ENCODE measurements around the gene NDUFB8.

The NDUFB8 gene

DNA sequence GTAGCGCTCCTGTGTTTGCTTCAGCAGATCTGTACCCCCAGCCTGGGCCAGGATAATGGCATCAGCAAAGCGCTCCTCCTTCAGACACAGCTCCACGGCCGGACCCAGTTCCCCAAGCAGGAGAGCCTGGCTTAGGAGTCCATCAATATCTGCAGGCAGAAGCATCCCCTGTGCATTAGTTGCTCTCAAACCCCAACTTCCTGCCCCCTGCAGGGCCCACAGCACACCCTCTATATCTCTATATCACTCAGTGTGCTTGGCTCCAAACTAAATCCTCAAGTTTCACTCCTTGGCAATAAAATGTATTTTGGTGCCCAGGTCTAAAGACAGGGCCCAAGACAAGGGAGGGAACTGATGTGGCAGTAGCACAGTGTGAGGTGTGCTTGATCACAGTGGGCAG lies 31.6 kb downstream of the NDUFB8 start:
- DNase-seq (ENCODE audit: low read depth), result no peak
- TF ChIP-seq CTCF (conservative IDR thresholded peaks at IDR 0.05; ENCODE audit: low read depth, low read length), result no peak

DNA sequence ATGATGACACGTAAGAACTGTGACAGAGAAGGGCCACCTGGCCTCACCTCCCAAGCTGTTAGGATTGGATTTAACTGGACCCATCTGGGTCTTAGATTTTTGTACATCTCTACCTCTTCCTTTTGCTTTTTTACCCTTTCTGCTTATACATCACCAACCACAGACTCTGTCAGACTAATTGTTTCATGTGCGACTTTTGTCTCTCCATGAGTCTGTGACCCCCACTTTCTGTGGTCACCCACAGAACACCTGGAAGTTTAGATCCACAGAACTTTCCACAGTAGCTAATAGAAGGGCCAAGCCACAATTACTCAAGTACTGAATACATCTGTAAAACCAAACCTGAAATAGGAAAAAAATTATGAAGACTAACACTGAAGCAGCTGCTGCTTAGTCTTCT lies 33.1 kb downstream of the NDUFB8 start:
- DNase-seq (ENCODE audit: low read depth), result no peak
- TF ChIP-seq CTCF (conservative IDR thresholded peaks at IDR 0.05; ENCODE audit: low read depth, low read length), result no peak
- H3K4me3 ChIP-seq (ENCODE audit: low read length), result no peak overlapping the region

More for the DNA sequence above, 31.6 kb downstream of the NDUFB8 start:
- H3K4me3 ChIP-seq (ENCODE audit: low read length), result no peak overlapping the region

DNA sequence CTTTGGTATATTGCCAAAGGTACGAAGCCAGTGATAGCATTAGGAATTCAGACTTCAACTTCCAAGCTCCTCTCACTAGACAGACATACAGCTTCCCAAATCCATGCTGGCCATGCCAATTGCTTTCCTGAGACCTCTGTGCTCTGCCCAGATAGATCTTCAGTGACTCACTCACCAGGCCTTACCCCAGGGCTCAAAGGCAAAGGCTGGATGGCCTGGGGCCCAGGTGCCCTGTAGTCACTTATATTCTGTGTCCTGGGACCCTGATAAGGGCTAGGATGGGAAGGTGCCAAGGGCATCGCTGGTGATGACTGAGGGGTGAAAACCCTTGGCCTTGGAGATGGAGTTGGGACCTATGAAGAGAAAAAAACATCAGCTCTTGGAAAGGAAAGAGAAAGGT lies 39.1 kb downstream of the NDUFB8 start:
- no peak overlapping the region for H3K4me3 ChIP-seq (ENCODE audit: low read length)
- no peak for TF ChIP-seq CTCF (conservative IDR thresholded peaks at IDR 0.05; ENCODE audit: low read depth, low read length)
- no peak for DNase-seq (ENCODE audit: low read depth)

DNA sequence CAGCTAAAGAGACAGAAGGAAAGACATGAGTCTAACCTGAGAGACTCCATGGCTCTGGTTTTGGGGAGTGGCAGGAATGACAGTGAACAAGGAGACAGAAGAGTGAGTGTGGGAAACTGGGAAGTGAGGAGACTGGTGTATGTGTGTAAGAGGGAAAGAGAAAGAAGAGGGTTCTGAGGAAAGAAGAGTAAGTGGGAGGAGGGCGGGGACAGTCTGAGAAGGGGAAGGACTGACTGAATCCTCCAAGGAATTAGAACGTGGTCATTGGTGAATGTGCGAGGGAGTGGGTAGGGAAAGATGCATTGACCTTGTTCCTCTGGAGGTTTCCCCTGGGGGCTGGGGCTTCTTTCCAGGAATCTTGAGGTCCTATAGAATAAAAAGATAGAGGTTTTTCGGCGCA lies 40.3 kb downstream of the NDUFB8 start:
- TF ChIP-seq CTCF (conservative IDR thresholded peaks at IDR 0.05; ENCODE audit: low read depth, low read length), result no peak
- H3K4me3 ChIP-seq (ENCODE audit: low read length), result no peak overlapping the region
- DNase-seq (ENCODE audit: low read depth), result no peak

GRCh38 chr10:100487529-100487928 lies 42.1 kb downstream of the NDUFB8 start:
- no peak overlapping the region for H3K4me3 ChIP-seq (ENCODE audit: low read length)
- no peak for DNase-seq (ENCODE audit: low read depth)
- no peak for TF ChIP-seq CTCF (conservative IDR thresholded peaks at IDR 0.05; ENCODE audit: low read depth, low read length)

GRCh38 chr10:100485801-100486495 lies 43.7 kb downstream of the NDUFB8 start:
- TF ChIP-seq CTCF (conservative IDR thresholded peaks at IDR 0.05; ENCODE audit: low read depth, low read length), result no peak
- no peak for DNase-seq (ENCODE audit: low read depth)
- no peak overlapping the region for H3K4me3 ChIP-seq (ENCODE audit: low read length)

DNA sequence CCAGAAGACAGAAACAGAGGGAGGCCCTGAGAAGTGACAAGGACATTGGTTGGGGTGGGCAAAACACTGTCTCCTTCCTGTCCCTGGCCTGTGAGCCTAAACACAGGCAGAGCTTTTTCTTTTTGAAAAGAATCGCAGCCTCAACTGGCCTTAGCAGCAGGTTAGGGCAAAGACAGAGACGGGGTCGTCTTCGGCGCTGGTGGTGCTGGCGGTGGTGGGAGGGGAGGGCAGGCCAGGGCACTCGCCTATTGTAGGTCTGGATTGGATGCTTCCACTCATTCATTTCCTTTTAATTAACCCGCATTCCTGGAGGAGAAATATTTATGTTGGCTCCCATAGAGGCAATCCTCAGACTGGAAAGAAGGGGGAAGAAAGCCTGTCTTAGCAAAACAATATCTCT lies 44.3 kb downstream of the NDUFB8 start:
- H3K4me3 ChIP-seq (ENCODE audit: low read length), result no peak overlapping the region
- DNase-seq (ENCODE audit: low read depth), result no peak
- no peak for TF ChIP-seq CTCF (conservative IDR thresholded peaks at IDR 0.05; ENCODE audit: low read depth, low read length)

All from retinal pigment epithelial cell (primary cell).